HG03064 (cell line): ENCODE results near the gene ENPP3.

Experiments used
- ATAC-seq: cut with Tn5 transposase; IDR thresholded peaks from one replicate; pipeline ENCODE4 v1.9.1; 2021; ENCODE audit warnings: low read depth; ENCODE audit not compliant: unreplicated experiment

ENPP3 gene

GRCh38 chr6:131761762-131762067 is 124.6 kb downstream of the ENPP3 start:
- ATAC-seq = no peak

GRCh38 chr6:131762984-131763383 is 125.9 kb downstream of the ENPP3 start:
- ATAC-seq = no peak

DNA sequence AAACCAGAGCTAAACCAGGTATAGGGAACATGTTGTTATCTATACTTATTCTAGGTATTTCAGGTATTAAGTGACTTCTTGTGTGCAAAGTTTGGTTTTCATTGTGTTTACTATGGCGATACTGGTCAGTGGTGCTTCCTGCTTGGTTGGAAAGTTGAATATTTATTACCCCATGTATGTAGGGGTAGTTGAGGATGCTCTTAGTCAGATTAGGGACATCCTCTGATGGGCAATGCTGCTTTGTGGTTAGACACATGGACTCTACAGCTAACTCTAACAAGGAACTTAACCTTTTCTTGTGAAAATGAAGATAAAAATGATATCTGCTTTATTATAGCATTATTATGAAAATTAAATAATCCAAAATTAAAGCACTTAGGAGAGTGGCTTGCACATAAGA is 126.6 kb downstream of the ENPP3 start:
- ATAC-seq = no peak

DNA sequence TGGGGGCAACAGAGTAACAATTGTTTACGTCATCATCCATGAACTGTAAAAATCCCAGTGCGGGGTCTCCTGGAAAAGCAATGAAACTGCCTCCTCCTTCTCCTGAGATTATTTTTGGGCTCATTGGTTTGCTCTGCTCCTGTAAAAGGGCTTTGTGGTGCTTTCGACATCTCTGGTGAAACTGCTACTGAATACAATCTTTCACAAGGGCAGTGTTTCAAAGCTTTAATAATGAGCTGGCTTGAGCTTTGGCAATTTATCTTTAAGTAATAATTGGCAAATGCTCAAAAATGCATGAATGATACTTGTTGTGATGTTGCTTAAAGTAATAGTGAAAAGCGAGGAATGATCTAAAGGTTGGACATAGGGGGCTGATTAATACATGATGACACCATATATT is 127.2 kb downstream of the ENPP3 start:
- ATAC-seq = no peak

- no peak for ATAC-seq
Measured at GRCh38 chr6:131765081-131765803, 128.1 kb downstream of the ENPP3 start.

DNA sequence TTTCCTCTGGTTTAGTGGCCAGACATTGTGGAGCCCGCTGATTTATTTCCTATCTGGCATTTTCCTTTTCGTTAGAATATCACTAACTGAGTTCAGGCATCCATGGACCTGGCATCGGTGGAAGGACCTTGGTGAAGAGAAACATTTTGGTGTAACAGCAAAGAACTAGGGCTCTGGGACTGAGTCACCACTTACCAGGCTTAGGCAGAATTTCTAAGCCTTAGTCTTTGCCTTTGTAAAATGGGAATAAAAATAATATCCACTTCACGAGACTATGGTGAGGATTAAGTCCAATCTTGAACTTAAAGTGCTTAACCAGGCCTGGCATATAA is 128.7 kb downstream of the ENPP3 start:
- no peak for ATAC-seq

DNA sequence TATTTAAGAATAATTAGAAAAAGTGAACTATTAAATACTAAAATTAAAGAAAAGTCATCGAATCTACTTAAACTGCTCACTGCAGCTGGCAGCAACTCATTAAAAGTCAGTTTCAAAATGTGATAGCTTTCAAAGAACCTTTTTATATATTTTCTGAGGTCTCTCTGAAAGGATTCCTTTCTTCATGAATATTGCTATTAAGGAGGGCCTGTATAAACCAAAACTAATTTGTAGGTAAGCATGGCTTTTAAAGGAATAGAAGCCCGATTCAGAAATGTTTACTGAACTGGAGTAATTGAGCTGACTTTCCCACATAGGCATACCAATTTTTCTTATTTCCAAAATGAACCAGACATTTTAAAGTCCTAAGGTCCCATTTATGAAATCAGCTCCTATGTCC is 129.5 kb downstream of the ENPP3 start:
- ATAC-seq = no peak

GRCh38 chr6:131768964-131769363 is 131.9 kb downstream of the ENPP3 start:
- ATAC-seq = no peak

DNA sequence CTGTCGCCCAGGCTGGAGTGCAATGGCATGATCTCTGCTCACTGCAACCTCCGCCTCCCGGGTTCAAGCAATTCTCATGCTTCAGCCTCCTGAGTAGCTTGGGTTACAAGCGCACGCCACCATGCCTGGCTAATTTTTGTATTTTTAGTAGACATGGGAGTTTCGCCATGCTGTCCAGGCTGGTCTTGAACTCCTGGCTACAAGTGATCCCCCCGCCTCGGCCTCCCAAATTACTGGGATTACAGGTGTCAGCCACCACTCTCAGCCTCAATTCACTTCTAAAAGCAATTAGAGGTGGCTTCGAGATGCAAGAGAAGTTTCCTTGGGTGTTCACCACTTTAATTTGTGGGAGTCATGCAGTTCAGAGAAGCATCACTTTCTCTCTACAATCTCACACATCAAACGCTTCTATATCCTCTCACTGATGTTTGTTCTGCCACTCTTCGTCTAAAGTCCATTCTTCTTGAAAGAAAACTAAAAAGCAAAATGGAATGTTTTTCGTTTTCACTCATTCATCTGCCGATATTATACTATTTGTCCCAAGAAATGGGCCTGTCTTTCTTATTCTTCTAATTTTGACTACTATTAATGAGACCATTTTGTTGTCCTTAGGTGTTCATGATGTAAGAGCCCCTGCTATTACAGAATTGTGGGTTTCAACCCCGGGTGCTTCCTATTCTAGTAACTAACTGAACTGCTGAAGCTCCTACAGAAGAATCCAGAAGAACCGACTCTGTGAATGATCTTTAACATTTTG is 132.5 kb downstream of the ENPP3 start:
- ATAC-seq = no peak

DNA sequence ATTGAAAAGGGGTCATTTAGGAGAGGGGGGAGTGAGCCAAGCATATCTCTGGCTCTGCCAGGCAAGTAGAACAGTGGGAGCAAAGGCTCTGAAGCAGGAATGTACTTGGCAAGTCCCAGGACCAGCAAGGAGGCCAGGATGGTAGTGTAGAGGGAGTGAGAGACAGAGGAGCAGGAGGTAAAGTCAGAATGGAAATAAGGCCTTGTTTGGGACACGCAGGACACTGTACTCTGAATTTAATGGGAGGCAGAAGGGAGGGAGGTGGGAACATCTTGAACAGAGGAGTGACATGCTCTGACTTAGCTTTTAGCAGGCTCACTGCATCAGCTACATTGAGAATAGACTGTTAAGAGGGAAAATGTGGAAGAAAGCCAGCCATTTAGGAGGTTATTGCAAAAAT is 133.7 kb downstream of the ENPP3 start:
- ATAC-seq = no peak

GRCh38 chr6:131773284-131773950 is 136.3 kb downstream of the ENPP3 start:
- no peak for ATAC-seq

- no peak for ATAC-seq
Measured at GRCh38 chr6:131775886-131776285, 138.8 kb downstream of the ENPP3 start.

GRCh38 chr6:131776985-131777384 is 139.9 kb downstream of the ENPP3 start:
- no peak for ATAC-seq

GRCh38 chr6:131778169-131778568 is 141.1 kb downstream of the ENPP3 start:
- ATAC-seq = no peak

DNA sequence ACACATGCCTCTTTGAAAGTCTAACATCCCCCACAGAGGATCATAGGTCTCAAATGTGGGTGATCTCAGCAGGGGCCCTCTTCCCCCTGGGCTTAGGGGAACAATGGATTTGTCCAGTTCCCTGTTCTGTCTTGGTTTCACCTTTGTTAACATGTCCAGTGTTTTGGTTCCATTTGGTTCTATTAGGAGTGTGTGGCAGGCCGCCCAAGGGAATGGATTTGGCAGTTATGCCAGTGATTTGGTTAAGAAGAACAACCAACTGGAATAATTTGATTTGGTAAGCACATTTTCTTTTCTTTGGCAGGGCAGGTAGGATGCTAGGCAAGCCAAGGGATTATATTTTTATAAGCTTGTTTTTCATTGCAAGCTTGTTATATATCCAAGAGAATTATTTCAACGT is 142.2 kb downstream of the ENPP3 start:
- no peak for ATAC-seq

DNA sequence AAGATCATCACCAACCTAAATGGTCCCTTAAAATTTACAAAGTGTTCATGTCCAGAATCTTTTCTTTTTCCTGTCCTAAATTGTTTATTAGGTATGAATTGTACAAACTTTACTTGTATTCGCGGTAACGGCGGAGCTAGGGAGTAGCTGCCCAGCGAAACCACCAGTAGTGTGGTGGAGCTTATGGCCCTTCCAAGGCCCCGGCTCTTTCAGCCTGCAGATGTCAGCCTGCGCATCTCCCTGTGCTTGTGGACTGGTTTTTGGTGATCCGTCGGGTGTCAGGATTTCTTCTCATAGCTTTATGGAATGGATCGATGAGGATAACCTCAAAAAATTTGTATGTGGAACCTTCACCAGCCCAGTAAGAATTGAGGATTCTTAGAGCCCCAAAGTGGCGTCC is 143.5 kb downstream of the ENPP3 start:
- ATAC-seq = no peak

DNA sequence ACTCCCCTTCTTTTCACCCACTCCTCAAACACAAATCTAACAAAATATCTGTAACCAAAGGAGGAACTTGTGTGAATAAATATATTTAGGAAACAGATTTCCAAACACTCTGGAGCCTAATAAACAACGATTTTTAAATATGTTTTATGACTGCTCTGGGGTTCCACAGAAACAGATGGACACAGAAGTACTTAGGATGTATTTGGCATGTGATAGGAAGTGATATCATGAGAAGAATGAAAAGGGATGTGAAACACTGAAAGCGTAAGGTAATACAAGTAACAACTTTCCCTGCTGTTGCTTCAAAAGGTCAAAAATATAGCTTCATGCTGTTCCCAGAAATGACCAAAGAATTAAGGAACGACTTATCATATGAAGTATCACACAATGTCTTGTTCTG is 144.6 kb downstream of the ENPP3 start:
- ATAC-seq = no peak

DNA sequence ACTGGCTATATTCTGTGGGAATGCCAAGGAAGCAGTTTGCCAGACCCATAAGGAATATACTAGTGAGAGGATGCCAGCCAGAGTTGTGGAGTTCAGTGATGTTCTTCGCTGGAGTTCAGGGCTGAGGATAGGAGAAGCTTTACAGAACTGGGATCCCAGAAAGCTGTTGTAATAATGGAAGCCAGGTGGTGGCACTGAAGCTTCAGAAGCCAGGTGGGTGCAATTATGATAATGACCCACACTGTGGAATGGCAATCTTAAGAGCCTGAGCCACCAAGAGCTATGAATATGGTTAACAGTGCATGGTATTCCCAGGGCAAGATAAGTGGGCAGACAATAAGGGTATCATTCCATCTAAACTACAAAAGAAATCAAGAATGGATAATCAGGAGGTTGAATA is 145.7 kb downstream of the ENPP3 start:
- ATAC-seq = no peak

GRCh38 chr6:131784561-131784960 is 147.5 kb downstream of the ENPP3 start:
- ATAC-seq = no peak

DNA sequence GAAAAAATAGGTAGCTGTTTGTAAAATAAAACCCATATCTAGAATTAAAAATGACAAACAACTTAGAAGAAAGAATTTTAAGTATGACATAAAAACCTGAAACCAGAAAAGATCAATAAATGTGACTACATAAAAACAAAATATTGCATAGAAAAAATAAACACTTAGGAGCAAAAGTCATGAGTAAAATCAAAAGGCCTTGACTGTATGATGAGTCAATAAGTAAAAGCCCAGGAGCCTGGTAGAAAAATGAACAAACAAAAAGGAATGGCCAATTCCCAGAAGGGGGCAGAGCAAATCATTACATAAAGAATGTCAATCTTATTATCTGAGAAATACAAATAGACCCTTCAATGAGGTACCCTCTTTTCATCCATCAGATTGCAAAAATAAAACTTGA is 150.0 kb downstream of the ENPP3 start:
- ATAC-seq = no peak

DNA sequence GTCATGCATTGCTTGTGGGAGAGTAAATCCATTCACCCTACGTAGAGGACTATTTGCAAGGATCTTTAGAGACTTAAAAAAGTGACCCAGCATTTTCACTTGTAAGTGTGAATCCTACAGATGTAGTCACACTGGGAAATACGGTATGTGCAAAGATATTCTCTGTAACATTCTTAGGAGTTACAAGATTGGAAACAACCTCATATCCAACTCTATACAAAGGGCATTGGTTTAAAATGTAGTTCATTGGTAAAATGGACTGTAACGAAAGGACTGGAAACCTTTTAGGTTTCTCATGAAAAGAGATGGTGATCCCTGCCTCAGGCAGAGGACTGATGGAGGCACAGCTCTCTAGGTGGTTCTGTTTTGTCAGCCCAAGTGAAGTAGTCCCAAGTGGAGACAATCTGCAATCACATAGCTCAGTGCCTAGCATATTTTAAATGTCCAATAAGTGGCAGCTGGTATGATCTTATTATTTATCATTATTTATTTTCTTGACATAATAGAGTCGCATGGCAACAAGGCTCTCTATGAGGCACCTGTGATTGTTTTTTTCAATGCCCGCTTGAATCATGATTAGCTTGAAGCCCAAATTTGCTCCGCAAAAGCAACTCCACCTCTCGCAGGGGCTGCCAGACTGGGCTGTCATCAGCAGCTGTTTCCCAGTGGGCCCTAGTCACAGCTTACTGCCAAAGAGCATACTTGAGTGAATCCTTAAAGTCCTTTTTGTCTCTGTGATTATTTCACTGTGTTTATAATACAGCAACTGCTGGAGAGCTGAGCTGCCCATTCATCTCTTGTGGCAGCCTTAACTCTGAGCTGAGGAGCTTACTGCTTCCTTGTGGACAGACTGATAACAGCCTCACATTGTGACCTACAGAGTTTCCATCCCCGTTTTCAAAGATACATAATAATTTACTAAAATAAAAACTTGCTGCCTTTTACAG is 150.9 kb downstream of the ENPP3 start:
- ATAC-seq = no peak
